ENCODE data around the gene CAPN11. TPM values are rescaled to one million over a fixed set of nuclear protein-coding genes. Genes with fewer than 3 reads are reported as not detected.
"Not testable (repeated sequence)": the region's sequence is repeated elsewhere in the genome, so short reads cannot be mapped to it uniquely, and the experiment has no call there.

CAPN11 gene
- total and polyA plus RNA-seq, 9 of the 15 experiments (the other 6 are each of a cell fraction or from before 2014, with no cell fraction given): 0.03 to 0.61 (median 0.17) TPM; not detected in 1

DNA sequence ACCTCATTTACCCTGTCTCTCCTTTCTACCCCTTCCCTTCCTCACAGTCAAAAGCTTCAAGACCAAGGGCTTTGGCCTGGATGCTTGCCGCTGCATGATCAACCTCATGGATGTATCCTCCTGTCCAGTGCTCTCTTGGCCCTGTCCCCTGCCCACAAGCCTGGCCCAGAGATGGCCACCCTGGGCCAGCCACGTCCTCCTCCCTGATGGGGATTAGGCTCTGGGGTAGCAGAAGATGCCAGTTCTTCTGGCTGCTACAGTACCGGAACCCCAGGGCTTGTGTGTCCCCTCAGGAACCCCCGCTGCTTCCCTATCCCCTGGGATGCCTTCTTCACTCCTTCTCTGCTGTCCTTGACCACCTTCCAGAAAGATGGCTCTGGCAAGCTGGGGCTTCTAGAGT, 22.3 kb downstream of the CAPN11 start (continued):
- TF ChIP-seq ZNF174 (CRISPR knock-in tag; IDR thresholded peaks at IDR 0.05) (no peak), NR2F6 (CRISPR knock-in tag; IDR thresholded peaks at IDR 0.05) (no peak)

DNA sequence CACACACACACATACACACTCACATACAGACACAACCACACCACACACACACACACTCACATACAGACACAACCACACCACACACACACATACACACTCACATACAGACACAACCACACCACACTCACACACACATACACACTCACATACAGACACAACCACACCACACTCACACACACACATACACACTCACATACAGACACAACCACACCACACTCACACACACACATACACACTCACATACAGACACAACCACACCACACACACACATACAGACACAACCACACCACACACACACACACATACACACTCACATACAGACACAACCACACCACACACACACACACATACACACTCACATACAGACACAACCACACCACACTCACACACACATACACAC, 23.2 kb downstream of the CAPN11 start:
- DNase-seq (ENCODE audit: extremely low read depth in 1 of 4, low spot score in 3 of 4); BruUV-seq (replicated peaks); FAIRE-seq; in situ Hi-C loops (cut with MboI); H3K9me1 ChIP-seq (ENCODE audit: control insufficient read depth, insufficient read depth, low read length); H3K9ac ChIP-seq (ENCODE audit: insufficient read depth in 1 of 2, low read depth in 2 of 2, low read length in 2 of 2); CTCF ChIA-PET (ENCODE audit: low intra/inter-chr PET ratio); H3K79me2 ChIP-seq (ENCODE audit: control insufficient read depth, insufficient read depth, low read length); H3K4me2 ChIP-seq (ENCODE audit: insufficient read depth, low read length); H3K9me3 ChIP-seq (replicated peaks; ENCODE audit: control insufficient read depth, insufficient read depth, low read depth, low read length); intact Hi-C loops (cut with micrococcal nuclease); H4K20me1 ChIP-seq (replicated peaks; ENCODE audit: control insufficient read depth, insufficient read depth, low read length); H2AFZ ChIP-seq (ENCODE audit: low read depth, low read length); ATAC-seq; H3K4me3 ChIP-seq; H3K27ac ChIP-seq (ENCODE audit: extremely low read depth, low read depth, low read length); H3K36me3 ChIP-seq (ENCODE audit: control insufficient read depth, insufficient read depth, low read length): not testable (repeated sequence)
- peaks cover 2 to 11% of the 10 kb centered on the region in 2 experiments; a peak in 2 of 5 replicates for H3K27me3 ChIP-seq (ENCODE audit: control insufficient read depth in 2 of 2, insufficient read depth in 2 of 2, low read length in 2 of 2)
- POLR2A ChIA-PET: interaction anchor here (0.6 kb wide), 1 partner anchor 116 kb away, joined by 3 read pairs; no protein-coding TSS in a partner anchor
- 0 out of 2 replicates have a peak, but pooled peaks have one; percentile 21 for TF ChIP-seq ADNP (tag; IDR thresholded peaks at IDR 0.05)
- H3K4me1 ChIP-seq (replicated peaks in 1 of 2; ENCODE audit: control insufficient read depth in 2 of 2, insufficient read depth in 2 of 2, low read length in 2 of 2): peaks cover 10 to 16% of the 10 kb centered on the region in 2 experiments; a peak in 3 of 5 replicates

DNA sequence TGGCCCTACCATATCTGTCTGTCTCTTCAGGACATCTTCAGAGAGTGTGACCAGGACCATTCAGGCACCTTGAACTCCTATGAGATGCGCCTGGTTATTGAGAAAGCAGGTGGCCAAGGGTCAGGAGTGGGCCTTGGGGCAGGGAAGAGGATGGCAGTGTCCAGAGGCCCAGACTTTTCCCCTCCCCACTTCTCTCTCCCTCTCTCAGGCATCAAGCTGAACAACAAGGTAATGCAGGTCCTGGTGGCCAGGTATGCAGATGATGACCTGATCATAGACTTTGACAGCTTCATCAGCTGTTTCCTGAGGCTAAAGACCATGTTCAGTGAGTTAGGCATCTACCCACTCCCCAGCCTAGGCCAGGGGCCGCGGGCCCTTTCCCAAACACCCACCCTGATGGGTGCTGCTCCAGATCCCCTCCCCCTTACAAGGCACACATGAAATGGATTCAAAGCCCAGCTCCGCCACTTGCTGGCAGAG, 24.3 kb downstream of the CAPN11 start:
- ATAC-seq (no peak), DNase-seq (ENCODE audit: extremely low read depth in 1 of 4, low spot score in 3 of 4) (no peak), FAIRE-seq (no peak)
- POLR2A ChIA-PET: interaction anchor here (1.1 kb wide), 1 partner anchor 42 kb away, joined by 4 read pairs; no protein-coding TSS in a partner anchor
- Histone ChIP-seq H3K27me3 (ENCODE audit: control insufficient read depth in 2 of 2, insufficient read depth in 2 of 2, low read length in 2 of 2) (no peaks in the 10 kb centered on the region), H3K36me3 (ENCODE audit: control insufficient read depth, insufficient read depth, low read length) (no peaks in the 10 kb centered on the region), H3K4me2 (ENCODE audit: insufficient read depth, low read length) (no peak overlapping the region), H4K20me1 (replicated peaks; ENCODE audit: control insufficient read depth, insufficient read depth, low read length) (no peaks in the 10 kb centered on the region), H3K9me1 (ENCODE audit: control insufficient read depth, insufficient read depth, low read length) (no peaks in the 10 kb centered on the region), H3K79me2 (ENCODE audit: control insufficient read depth, insufficient read depth, low read length) (no peaks in the 10 kb centered on the region), H3K27ac (ENCODE audit: extremely low read depth, low read depth, low read length) (no peak overlapping the region), H3K9me3 (replicated peaks; ENCODE audit: control insufficient read depth, insufficient read depth, low read depth, low read length) (no peaks in the 10 kb centered on the region), H3K9ac (ENCODE audit: insufficient read depth in 1 of 2, low read depth in 2 of 2, low read length in 2 of 2) (no peak overlapping the region), H3K4me3 (no peak overlapping the region), H3K4me1 (replicated peaks in 1 of 2; ENCODE audit: control insufficient read depth in 2 of 2, insufficient read depth in 2 of 2, low read length in 2 of 2) (peaks cover 10 to 11% of the 10 kb centered on the region in 2 experiments; a peak in 2 of 5 replicates), H2AFZ (ENCODE audit: low read depth, low read length) (no peak overlapping the region)
- 46% methylated on average over 4 of the region's 4 CpGs for WGBS (ENCODE audit: insufficient coverage, low coverage, missing lambda C conversion rate)
- in situ Hi-C loops (cut with MboI) (no loop called here), intact Hi-C loops (cut with micrococcal nuclease) (no loop called here)
- no peak for TF ChIP-seq ASH1L (IDR thresholded peaks at IDR 0.05; ENCODE audit: borderline replicate concordance, low read depth, partially characterized antibody)
- TF ChIP-seq, protein P1, sequence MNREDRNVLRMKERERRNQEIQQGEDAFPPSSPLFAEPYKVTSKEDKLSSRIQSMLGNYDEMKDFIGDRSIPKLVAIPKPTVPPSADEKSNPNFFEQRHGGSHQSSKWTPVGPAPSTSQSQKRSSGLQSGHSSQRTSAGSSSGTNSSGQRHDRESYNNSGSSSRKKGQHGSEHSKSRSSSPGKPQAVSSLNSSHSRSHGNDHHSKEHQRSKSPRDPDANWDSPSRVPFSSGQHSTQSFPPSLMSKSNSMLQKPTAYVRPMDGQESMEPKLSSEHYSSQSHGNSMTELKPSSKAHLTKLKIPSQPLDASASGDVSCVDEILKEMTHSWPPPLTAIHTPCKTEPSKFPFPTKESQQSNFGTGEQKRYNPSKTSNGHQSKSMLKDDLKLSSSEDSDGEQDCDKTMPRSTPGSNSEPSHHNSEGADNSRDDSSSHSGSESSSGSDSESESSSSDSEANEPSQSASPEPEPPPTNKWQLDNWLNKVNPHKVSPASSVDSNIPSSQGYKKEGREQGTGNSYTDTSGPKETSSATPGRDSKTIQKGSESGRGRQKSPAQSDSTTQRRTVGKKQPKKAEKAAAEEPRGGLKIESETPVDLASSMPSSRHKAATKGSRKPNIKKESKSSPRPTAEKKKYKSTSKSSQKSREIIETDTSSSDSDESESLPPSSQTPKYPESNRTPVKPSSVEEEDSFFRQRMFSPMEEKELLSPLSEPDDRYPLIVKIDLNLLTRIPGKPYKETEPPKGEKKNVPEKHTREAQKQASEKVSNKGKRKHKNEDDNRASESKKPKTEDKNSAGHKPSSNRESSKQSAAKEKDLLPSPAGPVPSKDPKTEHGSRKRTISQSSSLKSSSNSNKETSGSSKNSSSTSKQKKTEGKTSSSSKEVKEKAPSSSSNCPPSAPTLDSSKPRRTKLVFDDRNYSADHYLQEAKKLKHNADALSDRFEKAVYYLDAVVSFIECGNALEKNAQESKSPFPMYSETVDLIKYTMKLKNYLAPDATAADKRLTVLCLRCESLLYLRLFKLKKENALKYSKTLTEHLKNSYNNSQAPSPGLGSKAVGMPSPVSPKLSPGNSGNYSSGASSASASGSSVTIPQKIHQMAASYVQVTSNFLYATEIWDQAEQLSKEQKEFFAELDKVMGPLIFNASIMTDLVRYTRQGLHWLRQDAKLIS (CRISPR knock-in tag; IDR thresholded peaks at IDR 0.05): no peak
- TF ChIP-seq, protein P2, sequence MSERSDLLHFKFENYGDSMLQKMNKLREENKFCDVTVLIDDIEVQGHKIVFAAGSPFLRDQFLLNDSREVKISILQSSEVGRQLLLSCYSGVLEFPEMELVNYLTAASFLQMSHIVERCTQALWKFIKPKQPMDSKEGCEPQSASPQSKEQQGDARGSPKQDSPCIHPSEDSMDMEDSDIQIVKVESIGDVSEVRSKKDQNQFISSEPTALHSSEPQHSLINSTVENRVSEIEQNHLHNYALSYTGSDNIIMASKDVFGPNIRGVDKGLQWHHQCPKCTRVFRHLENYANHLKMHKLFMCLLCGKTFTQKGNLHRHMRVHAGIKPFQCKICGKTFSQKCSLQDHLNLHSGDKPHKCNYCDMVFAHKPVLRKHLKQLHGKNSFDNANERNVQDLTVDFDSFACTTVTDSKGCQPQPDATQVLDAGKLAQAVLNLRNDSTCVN (CRISPR knock-in tag; IDR thresholded peaks at IDR 0.05): no peak
- no TSS peak for BruUV-seq (replicated peaks)
- CTCF ChIA-PET (ENCODE audit: low intra/inter-chr PET ratio): no interaction called here

Measured in K562 (cell line).